ENCODE results near the gene LRRC72.

DNA sequence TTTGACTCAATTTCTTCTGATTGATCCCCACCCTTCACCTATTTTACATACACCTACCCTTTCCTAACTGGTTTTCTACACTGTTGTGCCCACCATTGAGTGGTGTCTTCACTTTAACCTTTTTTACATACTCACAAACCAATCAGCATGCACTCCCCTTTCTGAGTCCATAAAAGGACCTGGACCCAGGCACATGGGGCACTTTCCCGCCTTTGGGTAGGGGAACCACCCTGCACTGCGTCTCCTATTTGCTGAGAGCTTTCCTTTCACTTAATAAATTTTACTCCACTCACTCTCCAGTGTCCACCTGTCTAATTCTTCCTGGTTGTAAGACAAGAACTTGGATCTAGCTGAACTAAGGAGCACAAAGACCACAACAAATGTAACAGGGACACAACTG is 85.1 kb downstream of the LRRC72 start:
- TF ChIP-seq CTCF (IDR thresholded peaks at IDR 0.05) (no peak), POLR2A (IDR thresholded peaks at IDR 0.05) (no peak), POLR2AphosphoS5 (IDR thresholded peaks at IDR 0.05) (no peak)

Measured in breast epithelium (tissue), 3 donors.